Osteoblast (primary cell): ENCODE measurements around the gene OR2G3. TPM values are rescaled to one million over a fixed set of nuclear protein-coding genes. Genes with fewer than 3 reads are reported as not detected.

ENCODE experiments used
- DNase-seq: peaks from one replicate; pipeline ENCODE4 v3.0.0; 2011; ENCODE audit warnings: low spot score, mixed read lengths; ENCODE audit not compliant: insufficient read length; ENCODE audit errors: missing footprints
- H2AFZ ChIP-seq: 2 replicates; pipeline ENCODE4 v1.6.0; 2011; ENCODE audit warnings: mild to moderate bottlenecking, low read length
- H3K27ac ChIP-seq: 2 replicates; pipeline ENCODE4 v1.5.1; 2011; ENCODE audit warnings: mild to moderate bottlenecking, low read depth, low read length, moderate library complexity
- H3K27me3 ChIP-seq: 2 replicates; pipeline ENCODE4 v1.6.0; 2012; ENCODE audit warnings: mild to moderate bottlenecking, control low read depth, inconsistent platforms, low read length, moderate library complexity; ENCODE audit not compliant: insufficient read depth
- H3K36me3 ChIP-seq: 2 replicates; pipeline ENCODE4 v1.5.1; 2011; ENCODE audit warnings: mild to moderate bottlenecking, low read length, control low read depth, moderate library complexity; ENCODE audit not compliant: insufficient read depth
- H3K4me1 ChIP-seq: 2 replicates; pipeline ENCODE4 v1.5.1; 2011; ENCODE audit warnings: mild to moderate bottlenecking, low read length, control low read depth, moderate library complexity; ENCODE audit not compliant: insufficient read depth
- H3K4me2 ChIP-seq: 2 replicates; pipeline ENCODE4 v1.6.0; 2011; ENCODE audit warnings: mild to moderate bottlenecking, low read length; ENCODE audit not compliant: insufficient read depth
- H3K4me3 ChIP-seq: fragments of 200-600 bp; sonication (generic); 3 replicates; pipeline ENCODE4 v1.5.1; 2012; ENCODE audit warnings: mild to moderate bottlenecking, low read length, inconsistent platforms; ENCODE audit not compliant: insufficient read depth
- H3K79me2 ChIP-seq: 2 replicates; pipeline ENCODE4 v1.6.0; 2012; ENCODE audit warnings: mild to moderate bottlenecking, low read length, control low read depth, inconsistent platforms; ENCODE audit not compliant: insufficient read depth
- H3K9me3 ChIP-seq: 2 replicates; pipeline ENCODE4 v1.5.1; 2011; ENCODE audit warnings: low read depth, low read length, control low read depth
- H4K20me1 ChIP-seq: 2 replicates; pipeline ENCODE4 v1.6.0; 2012; ENCODE audit warnings: mild to moderate bottlenecking, low read length, control low read depth; ENCODE audit not compliant: insufficient read depth
- CTCF ChIP-seq: IDR thresholded peaks from 2 replicates; pipeline ENCODE4 v1.5.1; 2011; ENCODE audit warnings: mild to moderate bottlenecking, low read depth, low read length, moderate library complexity; ENCODE audit errors: extremely low read depth
- total RNA-seq: library from RNA; depleted of rRNA; stranded (reverse); fragments of >200 nt; gene quantifications from 2 replicates; pipeline ENCODE4 v1.2.3, GENCODE V29; 2012

Gene OR2G3
- total RNA-seq, 1 donor = not detected

GRCh38 chr1:247638011-247638410 lies 32.6 kb downstream of the OR2G3 start:
- DNase-seq = peak; percentile 48
- H3K4me2 ChIP-seq = no peak overlapping the region

GRCh38 chr1:247638781-247639180 lies 33.4 kb downstream of the OR2G3 start:
- Histone ChIP-seq H3K4me3 (no peak overlapping the region), H3K4me2 (no peak overlapping the region), H3K9me3 (no peaks in the 10 kb centered on the region), H3K27ac (no peak overlapping the region), H3K36me3 (no peaks in the 10 kb centered on the region), H3K79me2 (no peaks in the 10 kb centered on the region), H3K27me3 (no peaks in the 10 kb centered on the region), H2AFZ (no peak overlapping the region), H4K20me1 (no peaks in the 10 kb centered on the region), H3K4me1 (no peaks in the 10 kb centered on the region)
- TF ChIP-seq CTCF = no peak
- peak; percentile 44 for DNase-seq

More at GRCh38 chr1:247638011-247638410, 32.6 kb downstream of the OR2G3 start:
- Histone ChIP-seq H3K9me3 (no peaks in the 10 kb centered on the region), H3K79me2 (no peaks in the 10 kb centered on the region), H3K4me1 (no peaks in the 10 kb centered on the region), H4K20me1 (no peaks in the 10 kb centered on the region), H3K27ac (no peak overlapping the region), H2AFZ (no peak overlapping the region), H3K4me3 (no peak overlapping the region), H3K36me3 (no peaks in the 10 kb centered on the region), H3K27me3 (no peaks in the 10 kb centered on the region)
- TF ChIP-seq CTCF = no peak

DNA sequence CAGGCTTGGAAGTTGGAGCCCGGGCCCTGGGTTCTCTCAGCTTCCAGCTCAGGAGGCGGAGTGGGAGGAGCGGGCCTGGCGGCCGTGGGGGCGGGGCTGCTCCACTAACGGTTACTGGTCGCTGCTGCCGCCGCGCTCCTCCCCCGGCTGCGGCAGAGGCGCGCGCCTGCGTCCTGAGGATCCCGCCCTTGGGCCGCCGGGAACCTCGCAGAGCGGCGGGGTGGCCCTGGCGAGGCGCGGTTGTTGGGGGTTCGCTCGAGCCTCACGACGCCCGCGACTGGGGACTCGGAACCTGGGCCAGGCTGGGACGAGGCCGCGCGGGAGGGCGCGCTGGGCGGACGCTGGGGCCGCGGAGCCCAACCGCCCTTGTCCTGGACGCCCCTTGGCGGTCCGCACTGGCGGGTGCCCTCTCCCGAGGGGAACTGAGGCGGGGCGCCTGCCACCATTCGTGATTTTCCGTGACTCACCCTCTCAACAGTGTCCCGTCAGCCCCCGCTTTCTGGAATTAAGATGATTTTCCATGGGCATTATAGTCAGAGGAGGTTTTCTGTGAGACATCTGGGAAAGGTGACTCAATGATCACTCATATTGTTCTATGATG lies 34.1 kb downstream of the OR2G3 start:
- H3K4me1 ChIP-seq = no peaks in the 10 kb centered on the region
- H3K4me2 ChIP-seq = no peak overlapping the region
- H3K9me3 ChIP-seq = no peaks in the 10 kb centered on the region
- TF ChIP-seq CTCF = no peak
- no peaks in the 10 kb centered on the region for H4K20me1 ChIP-seq
- no peaks in the 10 kb centered on the region for H3K27me3 ChIP-seq
- H2AFZ ChIP-seq = no peak overlapping the region
- H3K36me3 ChIP-seq = no peaks in the 10 kb centered on the region
- peak; percentile 86 for DNase-seq
- H3K27ac ChIP-seq = no peak overlapping the region
- H3K4me3 ChIP-seq = peak overlapping the region; percentile 35
- no peaks in the 10 kb centered on the region for H3K79me2 ChIP-seq

GRCh38 chr1:247642742-247643141 lies 37.4 kb downstream of the OR2G3 start:
- Histone ChIP-seq H3K79me2 (no peaks in the 10 kb centered on the region), H3K4me1 (no peaks in the 10 kb centered on the region), H3K27ac (no peak overlapping the region), H2AFZ (no peak overlapping the region), H3K9me3 (peaks cover 2% of the 10 kb centered on the region), H3K27me3 (no peaks in the 10 kb centered on the region), H3K4me3 (no peak overlapping the region), H4K20me1 (no peaks in the 10 kb centered on the region), H3K4me2 (no peak overlapping the region), H3K36me3 (no peaks in the 10 kb centered on the region)
- DNase-seq = no peak
- no peak for TF ChIP-seq CTCF
